Measurements from ENCODE around the gene CIDEC. TPM values are rescaled to one million over a fixed set of nuclear protein-coding genes. Genes with fewer than 3 reads are reported as not detected.

Gene CIDEC
- polyA plus RNA-seq, 2 of the 4 experiments (the other 2 are of a cell fraction) = 3.3 to 6.3 TPM

GRCh38 chr3:9825451-9826040 is 54.5 kb downstream of the CIDEC start:
- no peak for FAIRE-seq
- no peak for ATAC-seq
- TF ChIP-seq EHMT2 (IDR thresholded peaks at IDR 0.05; ENCODE audit: low read depth) = no peak
- no peak for TF ChIP-seq MAX (IDR thresholded peaks at IDR 0.05)
- TF ChIP-seq MAZ (IDR thresholded peaks at IDR 0.05; ENCODE audit: borderline replicate concordance, low read depth, low read length) = no peak
- TF ChIP-seq CEBPB (IDR thresholded peaks at IDR 0.05) = no peak
- no peak for TF ChIP-seq FOXS1 (CRISPR knock-in tag; IDR thresholded peaks at IDR 0.05)
- no peak for TF ChIP-seq CBX8 (IDR thresholded peaks at IDR 0.05)
- TF ChIP-seq JUNB (IDR thresholded peaks at IDR 0.05) = no peak
- TF ChIP-seq ZC3H11A (IDR thresholded peaks at IDR 0.05) = no peak
- no peak for TF ChIP-seq CTCF (IDR thresholded peaks at IDR 0.05)
- TF ChIP-seq BHLHE40 (IDR thresholded peaks at IDR 0.05; ENCODE audit: low read depth, low read length) = no peak
- TF ChIP-seq POLR2AphosphoS2 (conservative IDR thresholded peaks at IDR 0.05; ENCODE audit: low read length) = no peak
- DNase-seq (ENCODE audit: low read depth in 1 of 2, low spot score in 1 of 2) = no peak
- no peaks in the 10 kb centered on the region for H3K9me3 ChIP-seq
- ChIA-PET POLR2A (no interaction called here), CTCF (interaction anchor here (0.9 to 5.2 kb wide), 4 partner anchors 9 to 121 kb away, joined by 4 to 30 read pairs (median 4); no protein-coding TSS in a partner anchor)
- H3K27ac ChIP-seq = no peak overlapping the region
- no peak overlapping the region for H3K4me3 ChIP-seq
- no peaks in the 10 kb centered on the region for H3K4me1 ChIP-seq
- no peak overlapping the region for H3K4me2 ChIP-seq
- WGBS (ENCODE audit: missing lambda C conversion rate) = 77% methylated on average over 14 of the region's 14 CpGs

- ATAC-seq = peak; percentile 88 to 91
- ChIA-PET CTCF (interaction anchor here (0.8 to 1.7 kb wide), 6 partner anchors 9 to 126 kb away, joined by 3 to 8 read pairs (median 3); no protein-coding TSS in a partner anchor), POLR2A (no interaction called here)
- peak in 1 of 2 experiments; percentile 56 for DNase-seq (ENCODE audit: low read depth in 1 of 2, low spot score in 1 of 2)
- 76% methylated on average over 2 of the region's 2 CpGs for WGBS (ENCODE audit: missing lambda C conversion rate)
- no peaks in the 10 kb centered on the region for H3K4me1 ChIP-seq
- no peak overlapping the region for H3K27ac ChIP-seq
- no peak for FAIRE-seq
- no peaks in the 10 kb centered on the region for H3K9me3 ChIP-seq
- no peak overlapping the region for H3K4me3 ChIP-seq
- no peak overlapping the region for H3K4me2 ChIP-seq
- TF ChIP-seq CTCF (IDR thresholded peaks at IDR 0.05) (peak; percentile 19; the same call in 1 of the 3 replicates), RAD21 (conservative IDR thresholded peaks at IDR 0.05 in 1 of 2, IDR thresholded peaks at IDR 0.05 in 1 of 2) (peak; percentile 23 to 36; a peak in 1 of 5 replicates), BCL3 (IDR thresholded peaks at IDR 0.05) (no peak), HMGXB4 (CRISPR knock-in tag; IDR thresholded peaks at IDR 0.05; ENCODE audit: borderline replicate concordance) (no peak)
These were observed 59.1 kb downstream of the CIDEC start for GRCh38 chr3:9820946-9821345.
